ENCODE data around the gene SLC24A4.
"Not testable (repeated sequence)": the region's sequence is repeated elsewhere in the genome, so short reads cannot be mapped to it uniquely, and the experiment has no call there.

SLC24A4 gene

GRCh38 chr14:92387578-92387977, 64.6 kb downstream of the SLC24A4 start:
- no peaks in the 10 kb centered on the region for H3K9me3 ChIP-seq (ENCODE audit: control insufficient read depth, insufficient read depth, low read depth, low read length)
- H3K27ac ChIP-seq (ENCODE audit: low read depth, low read length): no peak overlapping the region
- H3K36me3 ChIP-seq (ENCODE audit: control insufficient read depth, insufficient read depth, low read length): no peaks in the 10 kb centered on the region
- H3K4me1 ChIP-seq (ENCODE audit: control insufficient read depth, insufficient read depth, low read length): 0 out of 2 replicates have a peak, but pooled peaks cover 4% of the 10 kb centered on the region
- no peak overlapping the region for H3K9ac ChIP-seq (ENCODE audit: low read length)
- H3K4me3 ChIP-seq (ENCODE audit: low read depth, low read length): no peak overlapping the region
- H3K27me3 ChIP-seq (ENCODE audit: control insufficient read depth, insufficient read depth, low read length): no peaks in the 10 kb centered on the region

GRCh38 chr14:92389598-92390158, 66.7 kb downstream of the SLC24A4 start:
- H3K27me3 ChIP-seq (ENCODE audit: control insufficient read depth, insufficient read depth, low read length): no peaks in the 10 kb centered on the region
- H3K4me1 ChIP-seq (ENCODE audit: control insufficient read depth, insufficient read depth, low read length): 0 out of 2 replicates have a peak, but pooled peaks cover 4% of the 10 kb centered on the region
- no peaks in the 10 kb centered on the region for H3K36me3 ChIP-seq (ENCODE audit: control insufficient read depth, insufficient read depth, low read length)
- H3K27ac ChIP-seq (ENCODE audit: low read depth, low read length): no peak overlapping the region
- no peaks in the 10 kb centered on the region for H3K9me3 ChIP-seq (ENCODE audit: control insufficient read depth, insufficient read depth, low read depth, low read length)
- no peak overlapping the region for H3K9ac ChIP-seq (ENCODE audit: low read length)
- H3K4me3 ChIP-seq (ENCODE audit: low read depth, low read length): no peak overlapping the region

GRCh38 chr14:92391726-92392125, 68.8 kb downstream of the SLC24A4 start:
- H3K9ac ChIP-seq (ENCODE audit: low read length): no peak overlapping the region
- H3K36me3 ChIP-seq (ENCODE audit: control insufficient read depth, insufficient read depth, low read length): no peaks in the 10 kb centered on the region

GRCh38 chr14:92392711-92393110, 69.7 kb downstream of the SLC24A4 start:
- Histone ChIP-seq H3K27ac (ENCODE audit: low read depth, low read length) (no peak overlapping the region), H3K27me3 (ENCODE audit: control insufficient read depth, insufficient read depth, low read length) (no peaks in the 10 kb centered on the region), H3K4me1 (ENCODE audit: control insufficient read depth, insufficient read depth, low read length) (peaks cover 17% of the 10 kb centered on the region), H3K9ac (ENCODE audit: low read length) (no peak overlapping the region), H3K36me3 (ENCODE audit: control insufficient read depth, insufficient read depth, low read length) (no peaks in the 10 kb centered on the region), H3K9me3 (ENCODE audit: control insufficient read depth, insufficient read depth, low read depth, low read length) (no peaks in the 10 kb centered on the region), H3K4me3 (ENCODE audit: low read depth, low read length) (no peak overlapping the region)

More at GRCh38 chr14:92391726-92392125, 68.8 kb downstream of the SLC24A4 start:
- no peaks in the 10 kb centered on the region for H3K27me3 ChIP-seq (ENCODE audit: control insufficient read depth, insufficient read depth, low read length)
- no peaks in the 10 kb centered on the region for H3K9me3 ChIP-seq (ENCODE audit: control insufficient read depth, insufficient read depth, low read depth, low read length)
- peaks cover 7% of the 10 kb centered on the region for H3K4me1 ChIP-seq (ENCODE audit: control insufficient read depth, insufficient read depth, low read length)
- no peak overlapping the region for H3K4me3 ChIP-seq (ENCODE audit: low read depth, low read length)
- H3K27ac ChIP-seq (ENCODE audit: low read depth, low read length): no peak overlapping the region

- no peak overlapping the region for H3K27ac ChIP-seq (ENCODE audit: low read depth, low read length)
- no peaks in the 10 kb centered on the region for H3K36me3 ChIP-seq (ENCODE audit: control insufficient read depth, insufficient read depth, low read length)
- H3K9ac ChIP-seq (ENCODE audit: low read length): no peak overlapping the region
- H3K4me1 ChIP-seq (ENCODE audit: control insufficient read depth, insufficient read depth, low read length): peaks cover 34% of the 10 kb centered on the region
- no peaks in the 10 kb centered on the region for H3K27me3 ChIP-seq (ENCODE audit: control insufficient read depth, insufficient read depth, low read length)
- peaks cover 3% of the 10 kb centered on the region; the same call in 1 of the 2 replicates for H3K9me3 ChIP-seq (ENCODE audit: control insufficient read depth, insufficient read depth, low read depth, low read length)
- no peak overlapping the region; the same call in 1 of the 2 replicates for H3K4me3 ChIP-seq (ENCODE audit: low read depth, low read length)
Observed at GRCh38 chr14:92397150-92397952, 74.4 kb downstream of the SLC24A4 start.

GRCh38 chr14:92397953-92398564, 75.1 kb downstream of the SLC24A4 start:
- H3K4me3 ChIP-seq (ENCODE audit: low read depth, low read length): no peak overlapping the region
- H3K27ac ChIP-seq (ENCODE audit: low read depth, low read length): no peak overlapping the region
- peaks cover 10% of the 10 kb centered on the region for H3K9me3 ChIP-seq (ENCODE audit: control insufficient read depth, insufficient read depth, low read depth, low read length)
- no peaks in the 10 kb centered on the region for H3K36me3 ChIP-seq (ENCODE audit: control insufficient read depth, insufficient read depth, low read length)
- no peak overlapping the region for H3K9ac ChIP-seq (ENCODE audit: low read length)
- peaks cover 34% of the 10 kb centered on the region for H3K4me1 ChIP-seq (ENCODE audit: control insufficient read depth, insufficient read depth, low read length)
- no peaks in the 10 kb centered on the region for H3K27me3 ChIP-seq (ENCODE audit: control insufficient read depth, insufficient read depth, low read length)

- H3K36me3 ChIP-seq (ENCODE audit: control insufficient read depth, insufficient read depth, low read length): no peaks in the 10 kb centered on the region
- H3K9ac ChIP-seq (ENCODE audit: low read length): no peak overlapping the region
- no peaks in the 10 kb centered on the region for H3K27me3 ChIP-seq (ENCODE audit: control insufficient read depth, insufficient read depth, low read length)
- H3K4me3 ChIP-seq (ENCODE audit: low read depth, low read length): no peak overlapping the region
- peaks cover 11% of the 10 kb centered on the region for H3K9me3 ChIP-seq (ENCODE audit: control insufficient read depth, insufficient read depth, low read depth, low read length)
- no peak overlapping the region for H3K27ac ChIP-seq (ENCODE audit: low read depth, low read length)
- peaks cover 34% of the 10 kb centered on the region for H3K4me1 ChIP-seq (ENCODE audit: control insufficient read depth, insufficient read depth, low read length)
Observed at GRCh38 chr14:92398888-92399636, 76.1 kb downstream of the SLC24A4 start.

GRCh38 chr14:92400579-92401444, 77.8 kb downstream of the SLC24A4 start:
- Histone ChIP-seq H3K4me1 (ENCODE audit: control insufficient read depth, insufficient read depth, low read length) (peaks cover 34% of the 10 kb centered on the region), H3K27ac (ENCODE audit: low read depth, low read length) (no peak overlapping the region), H3K9ac (ENCODE audit: low read length) (no peak overlapping the region)

GRCh38 chr14:92401561-92401960, 78.6 kb downstream of the SLC24A4 start:
- no peaks in the 10 kb centered on the region for H3K27me3 ChIP-seq (ENCODE audit: control insufficient read depth, insufficient read depth, low read length)
- H3K27ac ChIP-seq (ENCODE audit: low read depth, low read length): no peak overlapping the region
- H3K9ac ChIP-seq (ENCODE audit: low read length): no peak overlapping the region
- H3K4me3 ChIP-seq (ENCODE audit: low read depth, low read length): no peak overlapping the region
- H3K4me1 ChIP-seq (ENCODE audit: control insufficient read depth, insufficient read depth, low read length): peaks cover 32% of the 10 kb centered on the region
- H3K36me3 ChIP-seq (ENCODE audit: control insufficient read depth, insufficient read depth, low read length): no peaks in the 10 kb centered on the region
- peaks cover 25% of the 10 kb centered on the region for H3K9me3 ChIP-seq (ENCODE audit: control insufficient read depth, insufficient read depth, low read depth, low read length)

More at GRCh38 chr14:92400579-92401444, 77.8 kb downstream of the SLC24A4 start:
- Histone ChIP-seq H3K9me3 (ENCODE audit: control insufficient read depth, insufficient read depth, low read depth, low read length) (peaks cover 18% of the 10 kb centered on the region), H3K4me3 (ENCODE audit: low read depth, low read length) (no peak overlapping the region), H3K27me3 (ENCODE audit: control insufficient read depth, insufficient read depth, low read length) (no peaks in the 10 kb centered on the region), H3K36me3 (ENCODE audit: control insufficient read depth, insufficient read depth, low read length) (no peaks in the 10 kb centered on the region)

GRCh38 chr14:92402500-92402899, 79.5 kb downstream of the SLC24A4 start:
- H3K9me3 ChIP-seq (ENCODE audit: control insufficient read depth, insufficient read depth, low read depth, low read length): peaks cover 31% of the 10 kb centered on the region
- not testable (repeated sequence) for H3K27me3 ChIP-seq (ENCODE audit: control insufficient read depth, insufficient read depth, low read length); H3K36me3 ChIP-seq (ENCODE audit: control insufficient read depth, insufficient read depth, low read length); H3K4me3 ChIP-seq (ENCODE audit: low read depth, low read length); H3K27ac ChIP-seq (ENCODE audit: low read depth, low read length); H3K9ac ChIP-seq (ENCODE audit: low read length)
- peaks cover 23% of the 10 kb centered on the region for H3K4me1 ChIP-seq (ENCODE audit: control insufficient read depth, insufficient read depth, low read length)
